Measurements from ENCODE around the gene AP1S3.
A peak's percentile ranks its signal among the peaks of the same experiment; 100 is the strongest.
"Not testable (repeated sequence)": the region's sequence is repeated elsewhere in the genome, so short reads cannot be mapped to it uniquely, and the experiment has no call there.

The AP1S3 gene

GRCh38 chr2:223852281-223852795 is 15.0 kb upstream of the AP1S3 start:
- DNase-seq = no peak

- DNase-seq = no peak
These were observed 10.0 kb upstream of the AP1S3 start for GRCh38 chr2:223847410-223847809.

- DNase-seq = no peak
These were observed 9.1 kb upstream of the AP1S3 start for GRCh38 chr2:223846515-223846914.

GRCh38 chr2:223841436-223842190 is 4.2 kb upstream of the AP1S3 start:
- no peak for DNase-seq

GRCh38 chr2:223835701-223836532 is 1.5 kb downstream of the AP1S3 start:
- peak; percentile 10 for DNase-seq

GRCh38 chr2:223834431-223834830 is 3.0 kb downstream of the AP1S3 start:
- DNase-seq = no peak

GRCh38 chr2:223832241-223832903 is 5.0 kb downstream of the AP1S3 start:
- DNase-seq = no peak

GRCh38 chr2:223829128-223829527 is 8.3 kb downstream of the AP1S3 start:
- DNase-seq = no peak

GRCh38 chr2:223828314-223828713 is 9.1 kb downstream of the AP1S3 start:
- no peak for DNase-seq

- no peak for DNase-seq
These were observed 10.4 kb downstream of the AP1S3 start for GRCh38 chr2:223826995-223827394.

GRCh38 chr2:223824301-223824700 is 13.1 kb downstream of the AP1S3 start:
- DNase-seq = no peak

GRCh38 chr2:223822818-223823217 is 14.6 kb downstream of the AP1S3 start:
- no peak for DNase-seq

- no peak for DNase-seq
These were observed 16.8 kb downstream of the AP1S3 start for GRCh38 chr2:223820549-223820948.

- DNase-seq = no peak
These were observed 17.5 kb downstream of the AP1S3 start for GRCh38 chr2:223819891-223820290.

- no peak for DNase-seq
These were observed 21.4 kb downstream of the AP1S3 start for GRCh38 chr2:223815884-223816570.

GRCh38 chr2:223815186-223815883 is 22.0 kb downstream of the AP1S3 start:
- DNase-seq = no peak

GRCh38 chr2:223814764-223815163 is 22.6 kb downstream of the AP1S3 start:
- DNase-seq = not testable (repeated sequence)

- no peak for DNase-seq
These were observed 24.1 kb downstream of the AP1S3 start for GRCh38 chr2:223813329-223813728.

GRCh38 chr2:223811757-223812156 is 25.6 kb downstream of the AP1S3 start:
- DNase-seq = no peak

- DNase-seq = no peak
These were observed 32.4 kb downstream of the AP1S3 start for GRCh38 chr2:223805008-223805407.

GRCh38 chr2:223801736-223802135 is 35.6 kb downstream of the AP1S3 start:
- DNase-seq = no peak

GRCh38 chr2:223800908-223801307 is 36.5 kb downstream of the AP1S3 start:
- no peak for DNase-seq

Measured in CD4-positive, alpha-beta T cell treated with Interleukin-4 for 4 hours (primary cell).